Mesothelial cell of epicardium (in vitro differentiated cells): ENCODE data around the gene DNMT3L. TPM values are rescaled to one million over a fixed set of nuclear protein-coding genes. Genes with fewer than 3 reads are reported as not detected.

ENCODE experiments used
- DNase-seq, 2 experiments: peaks; one replicate each; pipeline ENCODE4 v3.0.0; 2021; ENCODE audit warnings: low spot score in 2 of 2; ENCODE audit not compliant: unreplicated experiment in 2 of 2
- H3K27ac Mint-ChIP-seq: 2 replicates; pipeline ENCODE4 v1.8.0; 2021; ENCODE audit warnings: mixed read lengths
- H3K27me3 Mint-ChIP-seq: 2 replicates; pipeline ENCODE4 v1.8.0; 2021; ENCODE audit warnings: low read depth, mixed read lengths
- H3K36me3 Mint-ChIP-seq: 2 replicates; pipeline ENCODE4 v1.8.0; 2021; ENCODE audit warnings: mixed read lengths
- H3K4me1 Mint-ChIP-seq: 2 replicates; pipeline ENCODE4 v1.8.0; 2021; ENCODE audit warnings: mixed read lengths
- H3K4me3 Mint-ChIP-seq: 2 replicates; pipeline ENCODE4 v1.8.0; 2021; ENCODE audit warnings: mild to moderate bottlenecking, moderate library complexity, mixed read lengths
- H3K9me3 Mint-ChIP-seq: 2 replicates; pipeline ENCODE4 v1.8.0; 2021; ENCODE audit warnings: mixed read lengths
- CTCF ChIP-seq: fragments of 200-600 bp; sonication (generic); IDR thresholded peaks from one replicate; pipeline ENCODE4 v1.5.0; 2021; ENCODE audit warnings: antibody characterized with exemption; ENCODE audit not compliant: unreplicated experiment
- total RNA-seq: library from RNA; stranded (reverse); gene quantifications from 3 replicates; pipeline ENCODE4 v1.2.1, GENCODE V29; 2021

DNMT3L gene
- total RNA-seq, 1 donor from 2014 or later, result not detected

DNA sequence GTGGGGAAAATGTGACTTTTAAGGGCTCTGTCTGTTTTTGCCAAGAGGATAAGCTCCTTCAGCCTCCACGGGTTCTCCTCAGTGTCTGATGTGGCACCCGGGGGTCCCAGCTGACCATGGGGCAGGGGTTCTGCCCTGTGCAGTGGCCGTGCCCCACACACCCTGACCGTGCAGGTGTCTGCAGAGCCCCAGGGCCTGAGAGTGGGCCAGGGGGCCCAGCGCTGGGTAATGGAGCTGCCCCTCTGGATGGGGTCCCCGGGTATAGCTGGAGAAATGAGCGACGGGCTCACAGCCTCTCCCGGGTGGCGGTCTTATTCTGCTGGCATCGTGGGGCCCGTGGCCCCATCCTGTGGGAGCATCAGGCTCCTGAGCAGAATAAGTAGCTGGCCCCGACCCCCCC, 35.2 kb upstream of the DNMT3L start:
- no peak overlapping the region for H3K4me3 Mint-ChIP-seq
- peaks cover 20% of the 10 kb centered on the region for H3K4me1 Mint-ChIP-seq
- H3K9me3 Mint-ChIP-seq, result no peaks in the 10 kb centered on the region

DNA sequence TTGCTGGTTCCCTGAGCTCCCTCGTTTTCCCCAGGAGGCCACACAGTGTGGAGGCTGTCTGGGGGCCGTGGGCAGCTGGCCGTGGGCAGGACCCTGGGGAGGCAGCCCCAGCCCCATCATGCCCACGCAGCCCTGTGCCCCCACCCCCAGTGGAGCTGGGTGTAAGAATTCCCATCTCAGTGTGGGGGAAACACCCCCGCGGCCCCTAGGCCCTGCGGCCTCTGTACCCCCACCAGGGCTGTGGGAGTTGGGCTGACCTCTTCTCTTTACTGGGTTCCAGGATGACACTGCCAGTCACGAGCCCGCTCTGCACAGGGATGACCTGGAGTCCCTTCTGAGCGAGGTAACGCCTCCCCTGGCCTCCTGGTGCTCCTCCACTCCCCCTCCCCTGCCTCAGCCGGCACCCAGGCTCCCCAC, 34.4 kb upstream of the DNMT3L start:
- no peak for DNase-seq
- Mint-ChIP-seq H3K9me3 (no peaks in the 10 kb centered on the region), H3K4me1 (peaks cover 18% of the 10 kb centered on the region), H3K4me3 (no peak overlapping the region), H3K36me3 (no peaks in the 10 kb centered on the region), H3K27ac (no peak overlapping the region), H3K27me3 (no peaks in the 10 kb centered on the region)
- TF ChIP-seq CTCF, result no peak

More for the DNA sequence above, 35.2 kb upstream of the DNMT3L start:
- Mint-ChIP-seq H3K27me3 (no peaks in the 10 kb centered on the region), H3K27ac (no peak overlapping the region), H3K36me3 (no peaks in the 10 kb centered on the region)
- TF ChIP-seq CTCF, result no peak
- DNase-seq, result no peak

GRCh38 chr21:44295646-44296045, 33.9 kb upstream of the DNMT3L start:
- no peak overlapping the region for H3K4me3 Mint-ChIP-seq
- no peak overlapping the region for H3K27ac Mint-ChIP-seq

GRCh38 chr21:44295163-44295573, 33.5 kb upstream of the DNMT3L start:
- Mint-ChIP-seq H3K4me3 (no peak overlapping the region), H3K27me3 (no peaks in the 10 kb centered on the region), H3K4me1 (peaks cover 13% of the 10 kb centered on the region), H3K36me3 (no peaks in the 10 kb centered on the region), H3K27ac (no peak overlapping the region), H3K9me3 (no peaks in the 10 kb centered on the region)
- TF ChIP-seq CTCF, result no peak
- DNase-seq, result no peak

More at GRCh38 chr21:44295646-44296045, 33.9 kb upstream of the DNMT3L start:
- Mint-ChIP-seq H3K9me3 (no peaks in the 10 kb centered on the region), H3K36me3 (no peaks in the 10 kb centered on the region), H3K27me3 (no peaks in the 10 kb centered on the region), H3K4me1 (peaks cover 13% of the 10 kb centered on the region)
- no peak for TF ChIP-seq CTCF
- no peak for DNase-seq

- DNase-seq, result no peak
- Mint-ChIP-seq H3K36me3 (no peaks in the 10 kb centered on the region), H3K4me3 (no peak overlapping the region), H3K9me3 (no peaks in the 10 kb centered on the region), H3K27me3 (no peaks in the 10 kb centered on the region), H3K4me1 (peaks cover 13% of the 10 kb centered on the region), H3K27ac (no peak overlapping the region)
- TF ChIP-seq CTCF, result no peak
Measured at GRCh38 chr21:44294391-44295162, 32.9 kb upstream of the DNMT3L start.
